Activated CD4-positive, alpha-beta memory T cell treated with anti-CD3 and anti-CD28 coated beads, Interleukin-2, amount 10 ng/mL, durations not matched to agents 7 days and 5 days (primary cell): ENCODE results near the gene BMX. TPM values are rescaled to one million over a fixed set of nuclear protein-coding genes. Genes with fewer than 3 reads are reported as not detected.
A peak's percentile ranks its signal among the peaks of the same experiment; 100 is the strongest.

Experiments
- CTCF ChIA-PET: fragments of 350-600 bp; sonication (Branson Sonifier 250); formaldehyde crosslinking; loops from one replicate; lab custom pipeline; 2021; ENCODE audit warnings: antibody characterized with exemption, inconsistent platforms; lab: Charles Lee
- POLR2A ChIA-PET: fragments of 350-600 bp; sonication (Branson Sonifier 250); formaldehyde crosslinking; loops from one replicate; lab custom pipeline; 2021; ENCODE audit warnings: antibody characterized with exemption; lab: Charles Lee
- DNase-seq: peaks from one replicate; pipeline ENCODE4 v3.0.0-alpha.2; 2020
- H3K27ac Mint-ChIP-seq: one replicate; pipeline ENCODE4 v1.8.0; 2021; ENCODE audit warnings: mild to moderate bottlenecking, mixed read lengths
- H3K27me3 Mint-ChIP-seq: one replicate; pipeline ENCODE4 v1.8.0; 2021; ENCODE audit warnings: mixed read lengths
- H3K36me3 Mint-ChIP-seq: one replicate; pipeline ENCODE4 v1.8.0; 2021; ENCODE audit warnings: low read depth, mixed read lengths
- H3K4me1 Mint-ChIP-seq: one replicate; pipeline ENCODE4 v1.8.0; 2021; ENCODE audit warnings: mixed read lengths
- H3K4me3 Mint-ChIP-seq: one replicate; pipeline ENCODE4 v1.8.0; 2021; ENCODE audit warnings: mild to moderate bottlenecking, mixed read lengths
- H3K9me3 Mint-ChIP-seq: one replicate; pipeline ENCODE4 v1.8.0; 2021; ENCODE audit warnings: mixed read lengths
- total RNA-seq, 2 experiments: library from RNA; stranded (reverse); gene quantifications; one replicate each; pipeline ENCODE4 v1.2.3, GENCODE V29; 2021

BMX gene
- total RNA-seq, 2 experiments from 2014 or later: not detected

DNA sequence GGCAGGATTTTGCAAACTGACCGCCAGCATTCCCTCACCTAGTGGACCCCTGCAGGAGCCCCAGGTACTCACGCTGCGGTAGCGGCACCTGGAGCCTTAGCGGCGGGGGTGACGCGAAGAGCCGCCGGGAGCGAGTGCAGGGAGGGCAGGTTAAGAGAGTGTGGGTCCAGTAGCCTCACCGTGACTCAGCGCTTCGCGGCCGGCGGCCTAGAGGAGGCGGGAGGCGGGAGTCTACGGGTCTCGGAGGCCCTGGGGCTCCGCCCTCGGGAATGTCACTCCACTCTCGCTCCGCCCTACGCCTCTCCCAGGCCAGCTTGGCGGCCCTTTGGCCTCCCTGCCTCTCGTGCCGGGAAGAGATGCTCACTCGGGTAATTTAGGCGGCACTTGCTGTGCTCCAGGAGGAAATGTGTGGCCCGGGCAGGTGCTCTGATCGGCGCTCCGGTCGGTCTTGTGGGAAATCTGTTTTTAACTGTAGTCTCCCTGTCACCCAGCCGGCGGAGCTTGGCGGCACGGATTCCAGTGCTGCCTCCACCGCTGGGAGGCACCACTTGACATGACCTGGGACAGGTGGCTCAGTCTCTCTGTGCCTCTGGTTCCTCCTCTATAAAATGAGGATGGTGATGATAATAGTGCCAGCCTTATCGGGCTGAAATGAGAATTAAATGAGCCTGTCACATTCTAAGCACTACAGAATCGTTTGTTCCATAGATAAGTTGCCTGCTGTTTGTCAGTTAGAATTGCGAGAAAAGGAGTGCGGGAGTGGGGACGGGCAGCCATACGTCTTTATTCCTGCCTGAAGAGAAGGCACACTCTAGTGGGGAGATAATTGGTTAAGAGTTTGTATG lies 7.3 kb upstream of the BMX start, which contains the start of gene PIR:
TSS of gene PIR (minus strand) at position 216 of the 845 bp plus-strand sequence. CDS start 2,076 bp downstream, outside the sequence.
- no peaks in the 10 kb centered on the region for H3K36me3 Mint-ChIP-seq
- POLR2A ChIA-PET: no interaction called here
- peak within 1 kb of the TSS; percentile 76 for H3K4me3 Mint-ChIP-seq
- CTCF ChIA-PET: interaction anchor here (1.2 to 1.7 kb wide), 2 partner anchors 9 to 144 kb away, joined by 4 to 5 read pairs; no protein-coding TSS in a partner anchor
- peaks cover 14% of the 10 kb centered on the region for H3K4me1 Mint-ChIP-seq
- DNase-seq: peak; percentile 65
- H3K27me3 Mint-ChIP-seq: peaks cover 2% of the 10 kb centered on the region
- H3K9me3 Mint-ChIP-seq: no peaks in the 10 kb centered on the region
- peak within 1 kb of the TSS; percentile 47 for H3K27ac Mint-ChIP-seq

DNA sequence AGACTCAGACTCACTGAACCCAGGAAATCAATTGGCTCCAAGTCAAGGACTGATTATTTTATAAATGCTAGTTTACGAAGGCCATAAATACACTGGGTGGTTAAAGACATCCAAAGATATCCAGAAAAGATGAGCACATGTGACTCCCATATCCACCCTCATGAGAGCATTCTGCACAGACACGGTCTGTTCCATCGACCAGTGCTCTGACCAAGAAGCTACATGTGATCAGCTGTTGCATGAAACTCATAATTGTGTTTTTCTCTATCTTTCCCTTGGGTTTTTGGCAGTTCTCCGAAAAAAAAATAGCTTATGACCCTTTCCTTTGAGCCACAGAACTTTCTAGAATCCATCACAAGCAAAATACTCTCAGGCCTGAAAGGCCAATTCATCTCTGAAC lies 4.8 kb upstream of the BMX start:
- no peak overlapping the region for H3K27ac Mint-ChIP-seq

DNA sequence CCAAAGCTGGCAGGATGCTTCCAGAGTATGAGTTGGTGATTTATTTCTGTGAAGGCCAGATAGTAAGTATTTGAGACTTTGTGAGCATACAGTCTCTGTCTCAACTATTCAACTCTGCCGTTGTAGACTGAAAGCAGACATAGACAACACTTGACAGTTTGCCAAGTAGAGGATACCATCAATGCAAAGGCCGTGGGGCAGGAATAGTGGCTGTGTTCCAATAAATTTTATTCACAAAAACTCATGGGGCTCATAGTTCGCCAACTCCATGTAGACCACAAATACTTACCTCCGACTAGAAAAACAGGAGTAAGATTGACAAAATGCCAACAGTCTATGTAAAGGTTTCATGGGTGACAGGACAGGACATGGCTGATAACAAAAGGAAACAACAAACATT lies 3.8 kb upstream of the BMX start:
- Mint-ChIP-seq H3K9me3 (no peaks in the 10 kb centered on the region), H3K27me3 (peaks cover 10% of the 10 kb centered on the region), H3K36me3 (no peaks in the 10 kb centered on the region), H3K27ac (no peak overlapping the region), H3K4me1 (peaks cover 14% of the 10 kb centered on the region), H3K4me3 (no peak overlapping the region)
- POLR2A ChIA-PET: no interaction called here
- no peak for DNase-seq
- CTCF ChIA-PET: no interaction called here

More for the DNA sequence above, 4.8 kb upstream of the BMX start:
- CTCF ChIA-PET: no interaction called here
- Mint-ChIP-seq H3K36me3 (no peaks in the 10 kb centered on the region), H3K27me3 (peaks cover 8% of the 10 kb centered on the region), H3K4me3 (no peak overlapping the region), H3K9me3 (no peaks in the 10 kb centered on the region), H3K4me1 (peaks cover 14% of the 10 kb centered on the region)
- POLR2A ChIA-PET: no interaction called here
- DNase-seq: no peak

DNA sequence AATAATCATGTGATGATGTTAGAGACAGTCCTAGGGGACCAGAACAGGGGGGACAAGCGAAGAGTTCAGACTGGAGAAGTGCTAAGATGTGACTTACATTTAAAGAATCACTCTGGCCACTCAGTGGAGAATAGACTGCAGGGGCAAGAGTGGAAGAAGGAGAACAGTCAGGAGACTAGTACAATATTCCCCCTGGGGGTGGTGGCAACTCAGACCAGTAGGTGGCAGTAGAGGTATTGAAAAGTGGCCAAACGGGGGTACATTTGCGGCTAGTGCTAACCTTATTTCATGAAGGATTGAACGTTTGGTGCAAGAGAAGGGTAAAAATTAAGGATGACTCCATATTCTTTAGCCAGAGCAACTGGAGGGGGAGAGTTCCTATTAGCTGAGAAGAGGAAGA lies 2.7 kb upstream of the BMX start:
- H3K36me3 Mint-ChIP-seq: no peaks in the 10 kb centered on the region
- no peaks in the 10 kb centered on the region for H3K9me3 Mint-ChIP-seq
- peak; percentile 36 for DNase-seq
- H3K27me3 Mint-ChIP-seq: peaks cover 19% of the 10 kb centered on the region
- ChIA-PET POLR2A (no interaction called here), CTCF (interaction anchor here (1.1 kb wide), 1 partner anchor 161 kb away, joined by 3 read pairs; no protein-coding TSS in a partner anchor)
- H3K27ac Mint-ChIP-seq: no peak overlapping the region
- H3K4me1 Mint-ChIP-seq: peaks cover 8% of the 10 kb centered on the region
- no peak overlapping the region for H3K4me3 Mint-ChIP-seq

DNA sequence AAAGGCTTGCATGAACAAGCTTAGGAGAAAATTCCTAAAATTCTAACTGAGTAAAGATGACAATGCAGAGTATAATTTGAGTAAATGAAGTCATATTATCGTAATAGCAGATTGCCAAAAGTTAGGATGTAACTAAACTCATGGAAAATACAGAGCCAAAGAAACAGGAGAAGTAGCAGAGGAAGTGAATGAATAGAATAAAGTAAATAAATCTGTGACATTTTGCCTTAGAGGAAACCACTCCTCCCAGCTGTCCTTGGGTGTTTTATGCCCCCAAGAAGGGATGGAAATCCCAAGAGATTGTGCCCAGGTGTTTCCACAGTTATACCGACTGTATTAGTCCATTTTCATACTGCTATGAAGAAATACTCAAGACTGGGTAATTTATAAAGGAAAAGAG lies 1.9 kb upstream of the BMX start:
- ChIA-PET CTCF (interaction anchor here (1.1 kb wide), 1 partner anchor 160 kb away, joined by 3 read pairs; no protein-coding TSS in a partner anchor), POLR2A (no interaction called here)
- Mint-ChIP-seq H3K4me1 (peaks cover 2% of the 10 kb centered on the region), H3K27ac (no peak overlapping the region), H3K36me3 (no peaks in the 10 kb centered on the region), H3K9me3 (no peaks in the 10 kb centered on the region), H3K4me3 (no peak overlapping the region), H3K27me3 (peaks cover 20% of the 10 kb centered on the region)
- no peak for DNase-seq

DNA sequence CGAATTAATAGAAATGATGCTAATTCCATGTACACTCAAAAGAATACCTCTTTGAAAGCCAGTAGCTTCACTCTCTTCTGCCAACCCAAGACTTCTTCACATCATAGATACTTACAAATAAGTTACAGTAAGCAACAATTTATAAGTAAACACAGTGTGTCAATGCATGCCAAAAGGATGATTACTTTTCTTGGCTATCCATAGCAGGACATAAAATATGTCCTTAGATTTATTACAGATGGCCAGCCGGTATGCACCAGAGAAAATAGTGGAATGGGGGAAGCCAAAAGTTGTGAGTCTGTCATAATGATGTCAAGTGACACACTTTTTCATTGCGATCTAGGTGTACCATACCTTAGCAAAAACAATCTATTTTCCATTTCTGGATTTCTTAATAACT lies 631 bp upstream of the BMX start:
- no peaks in the 10 kb centered on the region for H3K36me3 Mint-ChIP-seq
- ChIA-PET POLR2A (no interaction called here), CTCF (no interaction called here)
- peaks cover 1% of the 10 kb centered on the region for H3K4me1 Mint-ChIP-seq
- no peak overlapping the region for H3K27ac Mint-ChIP-seq
- DNase-seq: no peak
- no peaks in the 10 kb centered on the region for H3K9me3 Mint-ChIP-seq
- no peak overlapping the region for H3K4me3 Mint-ChIP-seq
- peaks cover 20% of the 10 kb centered on the region for H3K27me3 Mint-ChIP-seq

DNA sequence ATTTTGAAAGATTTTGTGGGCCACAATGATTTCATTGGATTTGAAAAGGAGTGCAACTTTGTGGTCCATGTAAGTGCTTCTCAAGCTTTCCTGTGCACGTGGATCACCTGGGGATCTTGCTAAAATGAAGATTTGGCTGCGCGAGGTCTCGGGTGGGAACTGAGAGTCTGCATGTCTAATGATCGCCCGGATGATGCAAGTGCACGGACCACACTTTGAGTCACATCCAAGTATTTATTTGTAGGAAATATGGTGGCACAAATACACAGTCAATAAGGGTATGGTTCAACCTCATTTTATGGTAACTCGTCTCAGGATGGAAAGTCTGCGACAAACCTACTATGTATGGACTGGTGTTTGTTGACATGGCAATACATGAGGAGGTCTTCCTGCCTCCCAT lies 899 bp downstream of the BMX start:
- peaks cover 23% of the 10 kb centered on the region for H3K27me3 Mint-ChIP-seq
- no peak overlapping the region for H3K4me3 Mint-ChIP-seq
- no peak overlapping the region for H3K27ac Mint-ChIP-seq
- ChIA-PET CTCF (interaction anchor here (1.0 kb wide), 1 partner anchor 8 kb away, joined by 4 read pairs; the partner anchor contains the start of gene PIR), POLR2A (no interaction called here)
- no peaks in the 10 kb centered on the region for H3K36me3 Mint-ChIP-seq
- no peaks in the 10 kb centered on the region for H3K9me3 Mint-ChIP-seq
- DNase-seq: no peak
- peaks cover 1% of the 10 kb centered on the region for H3K4me1 Mint-ChIP-seq

DNA sequence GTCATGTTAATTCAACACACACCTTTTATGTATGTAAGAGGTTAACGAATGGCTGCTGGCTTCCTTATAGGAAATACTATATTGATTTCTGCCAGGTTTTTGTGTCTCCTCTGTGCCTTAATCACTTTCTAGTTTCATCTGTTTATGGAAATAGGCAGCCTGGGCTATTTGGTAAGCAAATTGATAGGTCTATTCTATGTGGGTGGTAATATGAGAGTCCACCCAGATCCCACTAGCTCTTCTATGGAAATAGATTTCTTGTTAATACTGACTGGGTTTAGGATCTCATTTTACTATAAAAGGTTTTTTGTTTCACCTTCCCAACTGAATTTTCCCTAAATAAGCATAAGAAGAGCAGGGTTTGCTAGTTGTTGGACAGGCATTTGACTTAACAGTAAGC lies 4.1 kb downstream of the BMX start:
- H3K27ac Mint-ChIP-seq: no peak overlapping the region
- H3K9me3 Mint-ChIP-seq: no peaks in the 10 kb centered on the region
- no peaks in the 10 kb centered on the region for H3K36me3 Mint-ChIP-seq
- POLR2A ChIA-PET: no interaction called here
- CTCF ChIA-PET: no interaction called here
- H3K4me1 Mint-ChIP-seq: no peaks in the 10 kb centered on the region
- H3K27me3 Mint-ChIP-seq: peaks cover 26% of the 10 kb centered on the region
- no peak for DNase-seq
- no peak overlapping the region for H3K4me3 Mint-ChIP-seq

DNA sequence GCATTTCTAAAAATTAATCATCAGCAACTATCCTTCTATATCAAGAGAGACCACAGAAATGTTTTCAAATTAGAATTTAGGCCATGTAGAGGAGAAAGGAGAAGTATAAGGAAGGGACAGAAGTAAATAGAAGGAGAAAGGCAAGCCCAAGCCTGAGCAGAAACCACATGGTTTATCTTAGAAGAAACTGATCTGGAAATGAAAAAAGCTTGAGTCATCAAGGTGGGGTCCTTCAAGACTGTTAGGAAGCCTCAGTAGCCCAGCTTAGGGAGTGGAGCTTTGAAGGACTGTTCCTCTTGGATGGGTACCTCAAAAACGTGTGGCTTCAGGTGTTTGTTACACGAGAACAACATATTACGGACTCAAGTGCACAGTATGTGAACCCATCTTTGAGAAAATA lies 4.5 kb downstream of the BMX start:
- no peak for DNase-seq
- CTCF ChIA-PET: no interaction called here
- H3K9me3 Mint-ChIP-seq: no peaks in the 10 kb centered on the region
- no peak overlapping the region for H3K27ac Mint-ChIP-seq
- POLR2A ChIA-PET: no interaction called here
- H3K36me3 Mint-ChIP-seq: no peaks in the 10 kb centered on the region
- H3K27me3 Mint-ChIP-seq: peaks cover 23% of the 10 kb centered on the region
- no peak overlapping the region for H3K4me3 Mint-ChIP-seq
- no peaks in the 10 kb centered on the region for H3K4me1 Mint-ChIP-seq

DNA sequence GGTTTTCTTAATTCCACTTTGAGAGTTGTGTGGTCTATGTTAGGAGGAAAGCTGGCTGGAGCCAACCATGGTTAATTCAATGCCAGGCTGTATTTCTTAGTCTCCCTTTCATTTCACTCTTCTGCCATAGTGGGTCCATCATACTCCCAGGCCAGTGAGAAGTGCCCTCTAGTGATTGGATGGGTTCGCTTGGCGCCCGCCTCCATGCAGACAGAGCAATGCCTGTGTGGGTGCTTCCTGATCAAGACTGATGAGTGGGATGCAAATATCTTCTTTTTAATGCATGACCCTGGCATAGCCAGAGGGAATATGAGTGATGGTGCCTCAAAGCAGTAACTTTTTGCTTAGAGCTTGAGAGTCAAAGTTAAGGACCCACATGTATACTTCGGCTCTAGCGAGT lies 6.4 kb downstream of the BMX start:
- CTCF ChIA-PET: interaction anchor here (0.6 kb wide), 1 partner anchor 37 kb away, joined by 3 read pairs; no protein-coding TSS in a partner anchor
- H3K27ac Mint-ChIP-seq: no peak overlapping the region
- H3K9me3 Mint-ChIP-seq: no peaks in the 10 kb centered on the region
- H3K4me1 Mint-ChIP-seq: no peaks in the 10 kb centered on the region
- DNase-seq: no peak
- H3K4me3 Mint-ChIP-seq: no peak overlapping the region
- POLR2A ChIA-PET: no interaction called here
- H3K27me3 Mint-ChIP-seq: peaks cover 18% of the 10 kb centered on the region
- no peaks in the 10 kb centered on the region for H3K36me3 Mint-ChIP-seq

DNA sequence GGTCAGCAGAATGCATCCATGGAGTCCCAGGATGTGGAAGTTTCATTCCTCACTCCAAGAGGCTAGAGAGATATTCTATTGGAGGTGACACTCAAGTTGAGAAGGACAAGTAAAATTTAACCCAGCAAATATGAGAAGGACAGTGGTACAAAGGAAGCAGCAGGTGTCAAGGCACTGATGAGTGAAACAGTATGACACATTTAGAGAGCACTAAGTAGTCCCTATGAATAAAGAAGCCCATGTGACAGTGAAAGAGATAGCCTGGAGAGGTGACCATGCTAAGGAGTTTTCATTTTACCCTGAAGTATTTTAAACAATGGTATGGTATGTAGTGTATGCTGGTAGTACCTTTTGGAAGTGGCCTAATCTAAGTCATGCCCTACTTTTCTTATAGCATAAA lies 9.2 kb downstream of the BMX start:
- Mint-ChIP-seq H3K27ac (no peak overlapping the region), H3K4me3 (no peak overlapping the region), H3K36me3 (no peaks in the 10 kb centered on the region), H3K27me3 (peaks cover 9% of the 10 kb centered on the region), H3K9me3 (no peaks in the 10 kb centered on the region), H3K4me1 (no peaks in the 10 kb centered on the region)
- no peak for DNase-seq
- ChIA-PET CTCF (no interaction called here), POLR2A (no interaction called here)

DNA sequence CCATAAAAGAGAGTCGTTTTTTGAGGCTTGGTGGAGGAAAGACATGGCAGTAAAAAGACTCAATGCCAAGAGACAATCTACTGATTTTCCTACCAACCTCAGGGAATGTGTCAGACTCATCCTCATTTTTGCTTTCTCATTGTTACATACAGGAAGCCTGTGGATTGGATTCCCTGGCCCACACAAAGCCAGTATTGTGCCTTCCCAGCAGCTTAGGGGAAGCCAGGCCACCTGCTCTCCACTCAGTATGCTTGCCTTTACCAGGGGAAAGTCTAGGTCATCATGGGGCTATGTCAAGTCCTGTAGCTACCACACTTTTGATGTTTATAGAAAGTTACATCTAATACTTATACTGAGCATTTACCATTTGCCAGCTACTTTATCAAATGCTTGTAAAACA lies 11.0 kb downstream of the BMX start:
- Mint-ChIP-seq H3K27ac (no peak overlapping the region), H3K9me3 (no peaks in the 10 kb centered on the region), H3K36me3 (no peaks in the 10 kb centered on the region), H3K4me1 (no peaks in the 10 kb centered on the region), H3K4me3 (no peak overlapping the region), H3K27me3 (peaks cover 5% of the 10 kb centered on the region)
- ChIA-PET CTCF (no interaction called here), POLR2A (no interaction called here)
- no peak for DNase-seq

DNA sequence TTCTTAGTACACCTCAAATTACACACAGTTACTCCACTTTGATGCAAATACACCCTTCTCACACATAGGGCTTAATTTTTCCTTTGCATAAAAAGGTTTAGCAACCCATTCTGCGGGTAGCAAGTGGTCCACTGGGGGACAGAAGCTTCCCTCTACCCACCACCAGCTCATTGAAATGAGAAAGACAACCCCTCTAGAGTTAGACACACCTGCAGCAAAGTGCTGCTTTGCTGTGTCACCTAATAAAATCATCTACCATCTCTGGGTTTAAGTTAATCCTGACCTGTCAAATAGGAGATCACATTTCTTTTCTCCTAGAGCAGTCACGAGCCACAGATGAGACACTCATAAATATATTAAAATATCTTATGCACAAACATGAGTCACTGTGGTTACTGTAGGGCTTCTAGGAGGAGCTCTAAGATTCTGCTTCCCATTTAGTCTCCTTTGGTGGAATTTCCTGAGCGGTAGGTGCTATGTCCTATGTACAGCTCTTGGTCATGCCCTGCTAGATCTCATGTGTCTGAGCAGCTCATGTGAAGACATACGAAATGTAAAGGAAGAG lies 11.9 kb downstream of the BMX start:
- no peaks in the 10 kb centered on the region for H3K9me3 Mint-ChIP-seq
- H3K27ac Mint-ChIP-seq: no peak overlapping the region
- no peaks in the 10 kb centered on the region for H3K36me3 Mint-ChIP-seq
- DNase-seq: no peak
- peaks cover 5% of the 10 kb centered on the region for H3K27me3 Mint-ChIP-seq
- no peak overlapping the region for H3K4me3 Mint-ChIP-seq
- ChIA-PET CTCF (no interaction called here), POLR2A (no interaction called here)
- H3K4me1 Mint-ChIP-seq: no peaks in the 10 kb centered on the region
